GM12878 (cell line): ENCODE results near the gene IL21.

ENCODE experiments used
- BCL11A ChIP-seq: IDR thresholded peaks from 2 replicates; pipeline ENCODE4 v1.6.1; 2011; ENCODE audit warnings: low read depth, low read length
- ETV6 ChIP-seq, 2 experiments: fragments of 450-650 bp in 1 of 2; IDR thresholded peaks in 1 of 2; conservative IDR thresholded peaks in 1 of 2; 2 replicates each; pipeline ENCODE4 v1.6.1; 2014; ENCODE audit warnings: antibody characterized with exemption in 1 of 2, borderline replicate concordance in 1 of 2, low read depth in 1 of 2, mild to moderate bottlenecking in 1 of 2, moderate library complexity in 1 of 2
- FOXM1 ChIP-seq: IDR thresholded peaks from 2 replicates; pipeline ENCODE4 v1.6.1; 2012; ENCODE audit warnings: low read depth, mild to moderate bottlenecking, inconsistent platforms, low read length, moderate library complexity
- HDAC2 ChIP-seq: fragments of 200-600 bp; sonication (generic); IDR thresholded peaks from 2 replicates; pipeline ENCODE4 v1.6.1; 2017
- MTA3 ChIP-seq: IDR thresholded peaks from 2 replicates; pipeline ENCODE4 v1.6.1; 2012; ENCODE audit warnings: low read length, inconsistent platforms, borderline replicate concordance
- MYC ChIP-seq: IDR thresholded peaks from 2 replicates; pipeline ENCODE4 v1.6.1; 2011; ENCODE audit warnings: mild to moderate bottlenecking, low read length, moderate library complexity, inconsistent platforms; ENCODE audit not compliant: insufficient read depth, insufficient replicate concordance, insufficient read length, severe bottlenecking
- RAD51 ChIP-seq: fragments of 450-650 bp; IDR thresholded peaks from 2 replicates; pipeline ENCODE4 v1.6.1; 2016; ENCODE audit warnings: moderate library complexity, mild to moderate bottlenecking, inconsistent platforms
- ZNF274 ChIP-seq: IDR thresholded peaks from one replicate; pipeline ENCODE4 v1.8.0; 2011; ENCODE audit not compliant: insufficient read length, insufficient read depth
- TF ChIP-seq, protein P1 (sequence below): fragments of 450-650 bp; formaldehyde crosslinking; IDR thresholded peaks from 2 replicates; pipeline ENCODE4 v1.4.0; 2020; ENCODE audit warnings: mild to moderate bottlenecking, moderate library complexity
- TF ChIP-seq, protein P2 (sequence below), 3 experiments: IDR thresholded peaks in 2 of 3; conservative IDR thresholded peaks in 1 of 3; 2 replicates each; pipeline ENCODE4 v1.5.1; 2011; ENCODE audit warnings: low read depth in 3 of 3, low read length in 3 of 3, mild to moderate bottlenecking in 3 of 3, control low read depth in 2 of 3, moderate library complexity in 2 of 3, inconsistent platforms in 1 of 3, mixed read lengths in 1 of 3; ENCODE audit not compliant: control insufficient read depth in 2 of 3, insufficient read depth in 1 of 3; ENCODE audit errors: extremely low read depth in 1 of 3
- TF ChIP-seq, protein P3 (sequence below): IDR thresholded peaks from 2 replicates; pipeline ENCODE4 v1.6.1; 2012; ENCODE audit warnings: low read depth, low read length, improper control_type of control experiment

DNA sequence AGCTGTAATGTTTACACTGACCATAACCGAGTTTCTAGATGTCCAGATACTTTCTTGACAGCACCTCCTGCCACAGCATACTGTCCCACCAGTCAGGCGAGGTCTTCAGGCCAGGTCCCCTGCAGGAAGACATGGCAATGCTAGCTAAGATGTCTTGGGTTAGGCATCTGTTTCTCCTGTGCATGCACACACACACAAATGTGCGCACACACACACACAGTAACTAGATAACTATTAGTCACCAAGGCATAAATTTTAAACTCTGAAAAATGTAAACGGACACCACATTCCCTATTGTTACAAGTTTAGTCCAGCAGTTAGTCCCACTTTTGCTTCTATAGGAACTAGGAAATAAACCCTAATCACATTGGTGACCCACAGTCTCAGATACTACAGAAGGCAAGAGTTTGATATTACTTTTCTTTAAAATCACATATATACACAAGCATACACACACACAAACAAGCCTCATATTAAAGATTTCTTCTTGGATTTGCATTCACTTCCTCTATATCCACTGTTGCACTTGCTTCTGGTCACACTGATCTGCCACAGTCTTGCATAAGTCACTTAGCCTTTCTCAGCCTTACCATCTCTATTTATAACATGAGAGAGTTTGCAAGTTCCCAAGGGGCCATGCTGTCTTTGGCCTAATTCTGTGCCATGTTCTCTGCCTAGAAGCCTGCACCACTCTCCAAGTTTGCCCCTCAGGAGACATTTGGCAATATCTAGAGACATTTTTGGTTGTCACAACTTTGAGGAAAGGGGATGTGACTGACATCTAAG, 32.2 kb downstream of the IL21 start:
- TF ChIP-seq, protein P1, sequence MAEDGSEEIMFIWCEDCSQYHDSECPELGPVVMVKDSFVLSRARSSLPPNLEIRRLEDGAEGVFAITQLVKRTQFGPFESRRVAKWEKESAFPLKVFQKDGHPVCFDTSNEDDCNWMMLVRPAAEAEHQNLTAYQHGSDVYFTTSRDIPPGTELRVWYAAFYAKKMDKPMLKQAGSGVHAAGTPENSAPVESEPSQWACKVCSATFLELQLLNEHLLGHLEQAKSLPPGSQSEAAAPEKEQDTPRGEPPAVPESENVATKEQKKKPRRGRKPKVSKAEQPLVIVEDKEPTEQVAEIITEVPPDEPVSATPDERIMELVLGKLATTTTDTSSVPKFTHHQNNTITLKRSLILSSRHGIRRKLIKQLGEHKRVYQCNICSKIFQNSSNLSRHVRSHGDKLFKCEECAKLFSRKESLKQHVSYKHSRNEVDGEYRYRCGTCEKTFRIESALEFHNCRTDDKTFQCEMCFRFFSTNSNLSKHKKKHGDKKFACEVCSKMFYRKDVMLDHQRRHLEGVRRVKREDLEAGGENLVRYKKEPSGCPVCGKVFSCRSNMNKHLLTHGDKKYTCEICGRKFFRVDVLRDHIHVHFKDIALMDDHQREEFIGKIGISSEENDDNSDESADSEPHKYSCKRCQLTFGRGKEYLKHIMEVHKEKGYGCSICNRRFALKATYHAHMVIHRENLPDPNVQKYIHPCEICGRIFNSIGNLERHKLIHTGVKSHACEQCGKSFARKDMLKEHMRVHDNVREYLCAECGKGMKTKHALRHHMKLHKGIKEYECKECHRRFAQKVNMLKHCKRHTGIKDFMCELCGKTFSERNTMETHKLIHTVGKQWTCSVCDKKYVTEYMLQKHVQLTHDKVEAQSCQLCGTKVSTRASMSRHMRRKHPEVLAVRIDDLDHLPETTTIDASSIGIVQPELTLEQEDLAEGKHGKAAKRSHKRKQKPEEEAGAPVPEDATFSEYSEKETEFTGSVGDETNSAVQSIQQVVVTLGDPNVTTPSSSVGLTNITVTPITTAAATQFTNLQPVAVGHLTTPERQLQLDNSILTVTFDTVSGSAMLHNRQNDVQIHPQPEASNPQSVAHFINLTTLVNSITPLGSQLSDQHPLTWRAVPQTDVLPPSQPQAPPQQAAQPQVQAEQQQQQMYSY (CRISPR knock-in tag): no peak
- TF ChIP-seq, protein P2, sequence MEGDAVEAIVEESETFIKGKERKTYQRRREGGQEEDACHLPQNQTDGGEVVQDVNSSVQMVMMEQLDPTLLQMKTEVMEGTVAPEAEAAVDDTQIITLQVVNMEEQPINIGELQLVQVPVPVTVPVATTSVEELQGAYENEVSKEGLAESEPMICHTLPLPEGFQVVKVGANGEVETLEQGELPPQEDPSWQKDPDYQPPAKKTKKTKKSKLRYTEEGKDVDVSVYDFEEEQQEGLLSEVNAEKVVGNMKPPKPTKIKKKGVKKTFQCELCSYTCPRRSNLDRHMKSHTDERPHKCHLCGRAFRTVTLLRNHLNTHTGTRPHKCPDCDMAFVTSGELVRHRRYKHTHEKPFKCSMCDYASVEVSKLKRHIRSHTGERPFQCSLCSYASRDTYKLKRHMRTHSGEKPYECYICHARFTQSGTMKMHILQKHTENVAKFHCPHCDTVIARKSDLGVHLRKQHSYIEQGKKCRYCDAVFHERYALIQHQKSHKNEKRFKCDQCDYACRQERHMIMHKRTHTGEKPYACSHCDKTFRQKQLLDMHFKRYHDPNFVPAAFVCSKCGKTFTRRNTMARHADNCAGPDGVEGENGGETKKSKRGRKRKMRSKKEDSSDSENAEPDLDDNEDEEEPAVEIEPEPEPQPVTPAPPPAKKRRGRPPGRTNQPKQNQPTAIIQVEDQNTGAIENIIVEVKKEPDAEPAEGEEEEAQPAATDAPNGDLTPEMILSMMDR (IDR thresholded peaks at IDR 0.05 in 2 of 3, conservative IDR thresholded peaks at IDR 0.05 in 1 of 3; ENCODE audit: control insufficient read depth in 2 of 3, extremely low read depth in 1 of 3, insufficient read depth in 1 of 3, low read depth in 3 of 3, low read length in 3 of 3): no peak
- TF ChIP-seq, protein P3, sequence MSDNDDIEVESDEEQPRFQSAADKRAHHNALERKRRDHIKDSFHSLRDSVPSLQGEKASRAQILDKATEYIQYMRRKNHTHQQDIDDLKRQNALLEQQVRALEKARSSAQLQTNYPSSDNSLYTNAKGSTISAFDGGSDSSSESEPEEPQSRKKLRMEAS: no peak
- TF ChIP-seq BCL11A (no peak), MYC (no peak), ETV6 (conservative IDR thresholded peaks at IDR 0.05 in 1 of 2, IDR thresholded peaks at IDR 0.05 in 1 of 2; ENCODE audit: borderline replicate concordance in 1 of 2, low read depth in 1 of 2) (no peak), MTA3 (no peak), ZNF274 (no peak), FOXM1 (no peak), RAD51 (no peak), HDAC2 (no peak)
